Neural cell (in vitro differentiated cells): ENCODE measurements around the gene TRIM47. TPM values are rescaled to one million over a fixed set of nuclear protein-coding genes. Genes with fewer than 3 reads are reported as not detected.

Source experiments
- H2AFZ ChIP-seq: fragments of 200-600, 300-800 bp; sonication (generic), shearing (Covaris generic); 2 replicates; pipeline ENCODE4 v1.6.0; 2014; ENCODE audit warnings: low read depth, mild to moderate bottlenecking, antibody characterized with exemption, low read length, moderate library complexity
- H3F3A ChIP-seq: fragments of 200-600 bp; shearing (Covaris generic); 2 replicates; pipeline ENCODE4 v1.6.1; 2016; ENCODE audit warnings: mild to moderate bottlenecking, moderate library complexity, mixed read lengths, antibody characterized with exemption, low read length; ENCODE audit not compliant: insufficient read depth, poor library complexity, severe bottlenecking
- H3K27ac ChIP-seq: fragments of 200-600, 300-800 bp; sonication (generic), shearing (Covaris generic); 2 replicates; pipeline ENCODE4 v1.5.1; 2014; ENCODE audit warnings: mild to moderate bottlenecking, low read length, moderate library complexity
- H3K27me3 ChIP-seq: fragments of 300-800, 200-600 bp; sonication (generic), shearing (Covaris generic); 2 replicates; pipeline ENCODE4 v1.6.0; 2014; ENCODE audit warnings: mild to moderate bottlenecking, low read depth, low read length, moderate library complexity; ENCODE audit not compliant: insufficient read depth
- H3K36me3 ChIP-seq: fragments of 300-800, 200-600 bp; sonication (generic), shearing (Covaris generic); 2 replicates; pipeline ENCODE4 v1.5.1; 2014; ENCODE audit warnings: mild to moderate bottlenecking, antibody characterized with exemption, low read length, moderate library complexity; ENCODE audit not compliant: insufficient read depth
- H3K4me2 ChIP-seq: fragments of 300-800, 200-600 bp; sonication (generic), shearing (Covaris generic); 2 replicates; pipeline ENCODE4 v1.6.0; 2014; ENCODE audit warnings: mild to moderate bottlenecking, low read length
- H3K4me3 ChIP-seq: fragments of 300-800, 200-600 bp; sonication (generic), shearing (Covaris generic); 2 replicates; pipeline ENCODE4 v1.5.1; 2014; ENCODE audit warnings: mild to moderate bottlenecking, low read length, moderate library complexity
- H3K79me2 ChIP-seq: fragments of 200-600 bp; shearing (Covaris generic); replicated peaks from 2 replicates; pipeline ENCODE4 v1.6.0; 2014; ENCODE audit warnings: mild to moderate bottlenecking, low read length, moderate library complexity; ENCODE audit not compliant: insufficient read depth
- H3K9ac ChIP-seq: fragments of 300-800, 200-600 bp; sonication (generic), shearing (Covaris generic); 2 replicates; pipeline ENCODE4 v1.6.1; 2016; ENCODE audit warnings: mild to moderate bottlenecking, low read length, mixed read lengths
- H3K9me2 ChIP-seq: fragments of 200-600 bp; shearing (Covaris generic); 2 replicates; pipeline ENCODE4 v1.6.1; 2016; ENCODE audit warnings: mild to moderate bottlenecking, low read length, mixed read lengths; ENCODE audit not compliant: insufficient read depth
- H3K9me3 ChIP-seq: fragments of 200-600, 300-800 bp; sonication (generic), shearing (Covaris generic); 2 replicates; pipeline ENCODE4 v1.6.1; 2016; ENCODE audit warnings: mild to moderate bottlenecking, mixed run types, low read length, moderate library complexity, mixed read lengths
- H4K20me1 ChIP-seq: fragments of 200-600 bp; shearing (Covaris generic); 2 replicates; pipeline ENCODE4 v1.6.1; 2016; ENCODE audit warnings: mild to moderate bottlenecking, mixed run types; ENCODE audit not compliant: insufficient read depth
- CTCF ChIP-seq: fragments of 450-650 bp; IDR thresholded peaks from 2 replicates; pipeline ENCODE4 v1.5.1; 2014; ENCODE audit warnings: antibody characterized with exemption, mild to moderate bottlenecking, moderate library complexity; ENCODE audit not compliant: poor library complexity, severe bottlenecking
- EP300 ChIP-seq: fragments of 450-650 bp; conservative IDR thresholded peaks from 2 replicates; pipeline ENCODE4 v1.6.1; 2014; ENCODE audit warnings: antibody characterized with exemption, mild to moderate bottlenecking, moderate library complexity; ENCODE audit not compliant: poor library complexity, severe bottlenecking
- EZH2 ChIP-seq: fragments of 200-600, 300-800 bp; shearing (Covaris generic), sonication (generic); IDR thresholded peaks from 2 replicates; pipeline ENCODE4 v1.6.1; 2014; ENCODE audit warnings: antibody characterized with exemption, low read length, borderline replicate concordance, mild to moderate bottlenecking; ENCODE audit not compliant: insufficient read depth, poor library complexity, severe bottlenecking
- MXI1 ChIP-seq: fragments of 450-650 bp; conservative IDR thresholded peaks from 2 replicates; pipeline ENCODE4 v1.6.1; 2014; ENCODE audit warnings: antibody characterized with exemption, mild to moderate bottlenecking; ENCODE audit not compliant: poor library complexity, severe bottlenecking
- POLR2AphosphoS5 ChIP-seq: IDR thresholded peaks from 2 replicates; pipeline ENCODE4 v1.6.1; 2012
- RAD21 ChIP-seq: fragments of 450-650 bp; conservative IDR thresholded peaks from 2 replicates; pipeline ENCODE4 v1.6.1; 2014; ENCODE audit warnings: antibody characterized with exemption, mild to moderate bottlenecking, moderate library complexity
- REST ChIP-seq: IDR thresholded peaks from 2 replicates; pipeline ENCODE4 v1.6.1; 2012; ENCODE audit warnings: borderline replicate concordance
- SMC3 ChIP-seq: fragments of 450-650 bp; conservative IDR thresholded peaks from 2 replicates; pipeline ENCODE4 v1.6.1; 2014; ENCODE audit warnings: antibody characterized with exemption, mild to moderate bottlenecking, moderate library complexity; ENCODE audit not compliant: poor library complexity
- TAF1 ChIP-seq: IDR thresholded peaks from 2 replicates; pipeline ENCODE4 v1.6.1; 2012; ENCODE audit warnings: low read depth
- polyA plus RNA-seq: library from polyadenylated mRNA; depleted of rRNA; stranded (reverse); fragments of >200 nt; gene quantifications from 2 replicates; pipeline ENCODE4 v1.2.3, GENCODE V29; 2014

TRIM47 gene
- polyA plus RNA-seq, 1 donor from 2014 or later = 0.67 TPM

GRCh38 chr17:75894049-75894733 lies 15.8 kb upstream of the TRIM47 start:
- H3K36me3 ChIP-seq = no peaks in the 10 kb centered on the region
- H3F3A ChIP-seq = no peaks in the 10 kb centered on the region
- H3K79me2 ChIP-seq = no peaks in the 10 kb centered on the region
- H3K4me3 ChIP-seq = no peak overlapping the region
- H3K27ac ChIP-seq = no peak overlapping the region
- no peaks in the 10 kb centered on the region for H3K9me3 ChIP-seq
- no peak overlapping the region for H3K9ac ChIP-seq
- H2AFZ ChIP-seq = no peak overlapping the region
- TF ChIP-seq MXI1 (no peak), RAD21 (no peak), EZH2 (no peak), TAF1 (no peak), EP300 (no peak), REST (no peak), SMC3 (no peak), CTCF (no peak), POLR2AphosphoS5 (no peak)
- no peaks in the 10 kb centered on the region for H3K9me2 ChIP-seq
- H3K4me2 ChIP-seq = no peak overlapping the region
- no peaks in the 10 kb centered on the region for H4K20me1 ChIP-seq
- no peaks in the 10 kb centered on the region for H3K27me3 ChIP-seq

GRCh38 chr17:75893305-75894048 lies 15.1 kb upstream of the TRIM47 start:
- Histone ChIP-seq H3K9ac (no peak overlapping the region), H3K27me3 (no peaks in the 10 kb centered on the region), H3K9me3 (no peaks in the 10 kb centered on the region), H2AFZ (no peak overlapping the region), H3K27ac (no peak overlapping the region), H3K9me2 (no peaks in the 10 kb centered on the region), H3K36me3 (no peaks in the 10 kb centered on the region), H3K4me2 (no peak overlapping the region), H3K4me3 (no peak overlapping the region), H3K79me2 (no peaks in the 10 kb centered on the region), H3F3A (no peaks in the 10 kb centered on the region), H4K20me1 (no peaks in the 10 kb centered on the region)
- no peak for TF ChIP-seq RAD21
- TF ChIP-seq REST = no peak
- no peak for TF ChIP-seq MXI1
- no peak for TF ChIP-seq POLR2AphosphoS5
- no peak for TF ChIP-seq EP300
- no peak for TF ChIP-seq CTCF
- no peak for TF ChIP-seq SMC3
